Urinary bladder (tissue), 4 donors: Measurements from ENCODE around the gene GAK. TPM values are rescaled to one million over a fixed set of nuclear protein-coding genes. Genes with fewer than 3 reads are reported as not detected.

Experiments used
- DNase-seq: peaks from one replicate; pipeline ENCODE4 v3.0.0-alpha.2; 2015; ENCODE audit errors: extremely low spot score
- H3K27ac ChIP-seq: one replicate; pipeline ENCODE4 v1.5.1; 2013; ENCODE audit warnings: low read depth, mild to moderate bottlenecking, moderate library complexity
- H3K36me3 ChIP-seq: one replicate; pipeline ENCODE4 v1.6.1; 2013; ENCODE audit warnings: mild to moderate bottlenecking, moderate library complexity; ENCODE audit not compliant: insufficient read depth
- H3K4me1 ChIP-seq: one replicate; pipeline ENCODE4 v1.6.1; 2013; ENCODE audit warnings: mild to moderate bottlenecking, moderate library complexity; ENCODE audit not compliant: insufficient read depth
- H3K4me3 ChIP-seq: one replicate; pipeline ENCODE4 v1.5.1; 2013; ENCODE audit warnings: low read depth, low read length
- WGBS: extraction: QIAGEN DNeasy Blood & Tissue Kit; methylation state at CpG from one replicate; pipeline ENCODE4 v1.1.7; 2013; 5-methylcytosine and 5-hydroxymethylcytosine counted together
- polyA plus RNA-seq: library from polyadenylated mRNA; stranded (reverse); fragments of 200-250 nt; gene quantifications from one replicate; pipeline ENCODE4 v1.2.3, GENCODE V29; 2013
- total RNA-seq: library from RNA; depleted of rRNA; stranded (reverse); fragments of >200 nt; gene quantifications from one replicate; pipeline ENCODE4 v1.2.3, GENCODE V29; 2014
- donor health status: healthy with polysubstance abuse.
- donor health status: healthy.

Gene GAK
- total and polyA plus RNA-seq, 2 donors: 44.8 to 76.2 TPM

- peaks cover 8% of the 10 kb centered on the region for H3K36me3 ChIP-seq
- no peak for DNase-seq
Measured at GRCh38 chr4:960140-960635, 28.1 kb upstream of the GAK start.

GRCh38 chr4:959338-960139, 27.4 kb upstream of the GAK start:
- Histone ChIP-seq H3K36me3 (peaks cover 8% of the 10 kb centered on the region), H3K4me1 (no peaks in the 10 kb centered on the region), H3K4me3 (no peak overlapping the region), H3K27ac (no peak overlapping the region)
- WGBS: 79% methylated on average over 24 of the region's 24 CpGs
- DNase-seq: no peak

More at GRCh38 chr4:960140-960635, 28.1 kb upstream of the GAK start:
- H3K27ac ChIP-seq: no peak overlapping the region
- H3K4me3 ChIP-seq: no peak overlapping the region
- no peaks in the 10 kb centered on the region for H3K4me1 ChIP-seq
- WGBS: 85% methylated on average over 16 of the region's 16 CpGs

- H3K4me1 ChIP-seq: no peaks in the 10 kb centered on the region
- no peak overlapping the region for H3K27ac ChIP-seq
- H3K4me3 ChIP-seq: no peak overlapping the region
- DNase-seq: no peak
- peaks cover 8% of the 10 kb centered on the region for H3K36me3 ChIP-seq
- 78% methylated on average over 17 of the region's 17 CpGs for WGBS
Measured at GRCh38 chr4:958696-959337, 26.7 kb upstream of the GAK start.

- DNase-seq: no peak
- H3K4me3 ChIP-seq: no peak overlapping the region
- no peaks in the 10 kb centered on the region for H3K4me1 ChIP-seq
- no peak overlapping the region for H3K27ac ChIP-seq
- H3K36me3 ChIP-seq: peaks cover 9% of the 10 kb centered on the region
- WGBS: 92% methylated on average over 17 of the region's 17 CpGs
Measured at GRCh38 chr4:958314-958665, 26.2 kb upstream of the GAK start.

GRCh38 chr4:957581-958313, 25.6 kb upstream of the GAK start:
- no peak for DNase-seq
- peaks cover 11% of the 10 kb centered on the region for H3K36me3 ChIP-seq
- 93% methylated on average over 45 of the region's 45 CpGs for WGBS

GRCh38 chr4:957231-957580, 25.1 kb upstream of the GAK start:
- H3K27ac ChIP-seq: no peak overlapping the region
- DNase-seq: no peak
- peaks cover 10% of the 10 kb centered on the region for H3K36me3 ChIP-seq
- 75% methylated on average over 8 of the region's 8 CpGs for WGBS
- H3K4me1 ChIP-seq: no peaks in the 10 kb centered on the region
- H3K4me3 ChIP-seq: no peak overlapping the region

More at GRCh38 chr4:957581-958313, 25.6 kb upstream of the GAK start:
- Histone ChIP-seq H3K4me1 (no peaks in the 10 kb centered on the region), H3K27ac (no peak overlapping the region), H3K4me3 (no peak overlapping the region)

- Histone ChIP-seq H3K4me1 (no peaks in the 10 kb centered on the region), H3K36me3 (peaks cover 8% of the 10 kb centered on the region), H3K27ac (no peak overlapping the region), H3K4me3 (no peak overlapping the region)
- WGBS: 84% methylated on average over 14 of the region's 14 CpGs
- no peak for DNase-seq
Measured at GRCh38 chr4:956531-957230, 24.6 kb upstream of the GAK start.

GRCh38 chr4:955931-956381, 23.8 kb upstream of the GAK start:
- H3K4me3 ChIP-seq: no peak overlapping the region
- peaks cover 3% of the 10 kb centered on the region for H3K36me3 ChIP-seq
- no peaks in the 10 kb centered on the region for H3K4me1 ChIP-seq
- WGBS: 75% methylated on average over 12 of the region's 12 CpGs
- H3K27ac ChIP-seq: no peak overlapping the region
- no peak for DNase-seq

- Histone ChIP-seq H3K4me3 (no peak overlapping the region), H3K36me3 (peaks cover 3% of the 10 kb centered on the region), H3K27ac (no peak overlapping the region), H3K4me1 (no peaks in the 10 kb centered on the region)
- WGBS: 92% methylated on average over 33 of the region's 33 CpGs
- DNase-seq: no peak
Measured at GRCh38 chr4:955161-955921, 23.2 kb upstream of the GAK start.

GRCh38 chr4:954211-955020, 22.3 kb upstream of the GAK start:
- no peak overlapping the region for H3K27ac ChIP-seq
- WGBS: 93% methylated on average over 17 of the region's 17 CpGs
- no peak overlapping the region for H3K4me3 ChIP-seq
- H3K36me3 ChIP-seq: peaks cover 3% of the 10 kb centered on the region
- H3K4me1 ChIP-seq: no peaks in the 10 kb centered on the region
- no peak for DNase-seq

- Histone ChIP-seq H3K4me3 (no peak overlapping the region), H3K4me1 (no peaks in the 10 kb centered on the region), H3K27ac (no peak overlapping the region), H3K36me3 (peaks cover 3% of the 10 kb centered on the region)
- no peak for DNase-seq
- 98% methylated on average over 13 of the region's 13 CpGs for WGBS
Measured at GRCh38 chr4:953574-953915, 21.4 kb upstream of the GAK start.

GRCh38 chr4:952881-953573, 20.9 kb upstream of the GAK start:
- Histone ChIP-seq H3K36me3 (peaks cover 3% of the 10 kb centered on the region), H3K4me1 (no peaks in the 10 kb centered on the region), H3K27ac (no peak overlapping the region), H3K4me3 (no peak overlapping the region)
- WGBS: 94% methylated on average over 28 of the region's 28 CpGs
- DNase-seq: no peak
